Measurements from ENCODE around the gene FARSA.

GRCh38 chr19:12936582-12936981 lies 3.1 kb upstream of the FARSA start:
- TF ChIP-seq POLR2AphosphoS5 (IDR thresholded peaks at IDR 0.05; ENCODE audit: low read depth, low read length) (no peak), TAF1 (IDR thresholded peaks at IDR 0.05; ENCODE audit: borderline replicate concordance, insufficient read depth, low read length) (no peak), REST (IDR thresholded peaks at IDR 0.05; ENCODE audit: insufficient read depth in 1 of 2, low read depth in 2 of 2, low read length in 2 of 2) (no peak), SIN3A (IDR thresholded peaks at IDR 0.05; ENCODE audit: borderline replicate concordance, insufficient read depth, low read length) (no peak)
